GM18520 (cell line): ENCODE data around the gene ANKS1A.
A peak's percentile ranks its signal among the peaks of the same experiment; 100 is the strongest.
"Not testable (repeated sequence)": the region's sequence is repeated elsewhere in the genome, so short reads cannot be mapped to it uniquely, and the experiment has no call there.

Experiments
- ATAC-seq: cut with Tn5 transposase; IDR thresholded peaks from one replicate; pipeline ENCODE4 v1.9.1; 2021; ENCODE audit not compliant: unreplicated experiment

The ANKS1A gene, protein sequence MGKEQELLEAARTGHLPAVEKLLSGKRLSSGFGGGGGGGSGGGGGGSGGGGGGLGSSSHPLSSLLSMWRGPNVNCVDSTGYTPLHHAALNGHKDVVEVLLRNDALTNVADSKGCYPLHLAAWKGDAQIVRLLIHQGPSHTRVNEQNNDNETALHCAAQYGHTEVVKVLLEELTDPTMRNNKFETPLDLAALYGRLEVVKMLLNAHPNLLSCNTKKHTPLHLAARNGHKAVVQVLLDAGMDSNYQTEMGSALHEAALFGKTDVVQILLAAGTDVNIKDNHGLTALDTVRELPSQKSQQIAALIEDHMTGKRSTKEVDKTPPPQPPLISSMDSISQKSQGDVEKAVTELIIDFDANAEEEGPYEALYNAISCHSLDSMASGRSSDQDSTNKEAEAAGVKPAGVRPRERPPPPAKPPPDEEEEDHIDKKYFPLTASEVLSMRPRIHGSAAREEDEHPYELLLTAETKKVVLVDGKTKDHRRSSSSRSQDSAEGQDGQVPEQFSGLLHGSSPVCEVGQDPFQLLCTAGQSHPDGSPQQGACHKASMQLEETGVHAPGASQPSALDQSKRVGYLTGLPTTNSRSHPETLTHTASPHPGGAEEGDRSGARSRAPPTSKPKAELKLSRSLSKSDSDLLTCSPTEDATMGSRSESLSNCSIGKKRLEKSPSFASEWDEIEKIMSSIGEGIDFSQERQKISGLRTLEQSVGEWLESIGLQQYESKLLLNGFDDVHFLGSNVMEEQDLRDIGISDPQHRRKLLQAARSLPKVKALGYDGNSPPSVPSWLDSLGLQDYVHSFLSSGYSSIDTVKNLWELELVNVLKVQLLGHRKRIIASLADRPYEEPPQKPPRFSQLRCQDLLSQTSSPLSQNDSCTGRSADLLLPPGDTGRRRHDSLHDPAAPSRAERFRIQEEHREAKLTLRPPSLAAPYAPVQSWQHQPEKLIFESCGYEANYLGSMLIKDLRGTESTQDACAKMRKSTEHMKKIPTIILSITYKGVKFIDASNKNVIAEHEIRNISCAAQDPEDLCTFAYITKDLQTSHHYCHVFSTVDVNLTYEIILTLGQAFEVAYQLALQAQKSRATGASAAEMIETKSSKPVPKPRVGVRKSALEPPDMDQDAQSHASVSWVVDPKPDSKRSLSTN

GRCh38 chr6:34888874-34889555, at the start of gene ANKS1A:
Gene ANKS1A, plus strand, starts transcription at chr6:34889255. Its CDS starts 148 bp downstream, at chr6:34889403.
- peak; percentile 35 for ATAC-seq

GRCh38 chr6:34839666-34840352, 49.2 kb upstream of the ANKS1A start:
- no peak for ATAC-seq

- ATAC-seq, result not testable (repeated sequence)
These were observed 40.0 kb upstream of the ANKS1A start for GRCh38 chr6:34849066-34849465.

GRCh38 chr6:34851361-34851760, 37.7 kb upstream of the ANKS1A start:
- no peak for ATAC-seq

DNA sequence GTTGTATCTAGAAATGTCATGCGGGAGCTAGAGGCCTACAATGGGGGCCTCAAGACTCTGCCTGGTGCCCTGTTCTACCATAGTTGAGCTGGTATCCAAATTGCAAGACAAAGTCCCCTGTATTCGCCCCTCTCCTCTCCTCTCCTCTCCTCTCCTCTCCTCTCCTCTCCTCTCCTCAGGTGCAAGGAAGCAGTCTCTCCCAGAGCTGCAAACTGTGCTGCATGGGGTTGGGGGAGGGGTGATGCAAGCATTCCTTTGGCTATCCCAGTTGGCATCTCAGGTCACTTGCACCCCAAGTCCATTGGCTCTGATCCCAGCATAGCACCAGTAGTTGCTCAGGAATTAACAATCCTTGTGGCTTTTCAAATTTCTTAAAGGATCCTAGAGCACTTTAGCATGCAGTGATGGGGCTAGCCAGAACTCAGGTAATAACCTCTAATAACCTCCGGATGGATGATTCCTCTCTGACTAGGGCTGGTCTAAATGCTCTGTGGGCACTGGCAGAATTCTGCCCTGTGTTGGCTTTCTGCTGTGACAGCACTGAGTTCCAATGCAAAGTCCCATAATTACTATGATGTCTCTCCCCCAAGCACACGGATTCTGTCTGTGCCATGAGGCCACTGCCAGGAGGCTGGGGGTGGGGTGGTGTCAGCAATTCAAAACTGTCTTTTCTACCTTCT, 36.5 kb upstream of the ANKS1A start:
- no peak for ATAC-seq

GRCh38 chr6:34855463-34855862, 33.6 kb upstream of the ANKS1A start:
- ATAC-seq, result no peak

- ATAC-seq, result no peak
These were observed 30.4 kb upstream of the ANKS1A start for GRCh38 chr6:34858681-34859080.

DNA sequence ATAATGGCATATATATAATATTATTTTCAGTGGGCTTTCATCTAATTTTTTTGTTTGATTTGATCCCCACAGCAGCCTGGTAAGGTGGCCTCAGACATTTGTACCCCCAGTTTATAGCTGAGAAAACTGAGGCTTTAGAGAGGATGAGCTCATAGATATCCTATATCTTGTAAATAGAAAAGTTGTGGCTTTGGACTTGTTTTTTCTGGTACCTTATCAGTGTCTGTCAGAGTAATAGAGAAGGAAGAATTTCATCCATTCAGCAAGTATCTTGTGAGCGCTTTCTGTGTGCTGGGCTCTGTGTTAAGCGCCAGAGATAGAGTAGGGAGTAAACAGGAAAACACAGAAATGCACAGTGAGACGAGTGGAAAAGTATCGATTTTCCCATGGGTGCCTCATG, 29.1 kb upstream of the ANKS1A start:
- ATAC-seq, result no peak

DNA sequence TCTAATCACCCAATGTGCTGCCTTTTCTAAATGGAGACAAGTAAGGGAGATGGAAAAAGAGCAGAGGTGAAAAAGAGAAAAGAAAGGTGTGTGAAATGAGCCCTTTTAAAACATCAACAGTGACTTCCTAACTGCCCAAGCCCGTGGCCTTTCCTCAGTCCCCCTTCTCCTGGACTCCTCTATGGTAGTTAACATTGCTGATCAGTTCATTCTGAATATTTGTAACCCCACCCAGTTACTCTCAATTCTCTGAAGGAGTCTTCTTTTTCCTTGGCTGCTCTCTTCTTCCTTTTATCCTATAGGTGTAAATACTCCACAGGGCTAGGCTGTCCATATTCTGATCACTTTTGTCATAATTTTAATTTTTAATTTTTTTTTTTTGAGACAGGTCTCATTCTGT, 28.3 kb upstream of the ANKS1A start:
- ATAC-seq, result no peak

GRCh38 chr6:34864007-34864406, 25.0 kb upstream of the ANKS1A start:
- ATAC-seq, result no peak

GRCh38 chr6:34865107-34865506, 23.9 kb upstream of the ANKS1A start:
- no peak for ATAC-seq

DNA sequence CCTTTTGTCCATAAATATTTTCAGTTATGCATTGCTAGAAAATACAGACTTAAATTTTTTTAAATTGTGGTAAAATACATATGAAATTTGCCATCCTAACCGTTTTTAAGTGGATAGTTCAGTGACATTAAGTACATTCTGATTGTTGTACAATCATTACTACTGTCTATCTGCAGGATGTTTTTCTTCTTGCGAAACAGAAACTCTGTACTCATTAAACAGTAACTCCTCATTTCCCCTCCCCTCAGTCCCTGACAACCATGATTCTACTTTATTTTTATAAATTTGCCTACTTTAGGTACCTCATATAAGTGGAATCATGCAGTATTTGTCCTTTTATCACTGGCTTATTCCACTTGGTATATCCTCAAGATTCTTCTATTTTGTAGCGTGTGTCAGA, 22.5 kb upstream of the ANKS1A start:
- ATAC-seq, result no peak

DNA sequence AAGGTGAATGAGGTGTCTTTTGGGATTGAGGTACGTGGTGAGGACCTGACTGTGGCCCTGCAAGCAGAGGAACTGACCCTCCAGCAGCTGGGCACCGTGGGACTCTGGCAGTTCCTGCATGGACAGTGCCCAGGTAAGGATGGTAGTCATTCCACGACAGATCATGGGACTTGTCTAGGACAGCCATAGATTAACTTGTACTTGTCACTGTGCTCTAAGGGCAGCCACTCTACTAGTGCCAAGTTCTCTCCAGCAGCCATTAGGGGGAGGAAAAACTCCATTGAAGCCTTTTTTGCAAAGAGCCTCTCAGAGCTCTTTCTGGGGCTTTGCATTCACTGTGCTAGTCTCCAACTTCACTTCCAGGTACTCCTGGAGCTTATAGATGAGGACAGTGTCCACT, 21.6 kb upstream of the ANKS1A start:
- no peak for ATAC-seq

DNA sequence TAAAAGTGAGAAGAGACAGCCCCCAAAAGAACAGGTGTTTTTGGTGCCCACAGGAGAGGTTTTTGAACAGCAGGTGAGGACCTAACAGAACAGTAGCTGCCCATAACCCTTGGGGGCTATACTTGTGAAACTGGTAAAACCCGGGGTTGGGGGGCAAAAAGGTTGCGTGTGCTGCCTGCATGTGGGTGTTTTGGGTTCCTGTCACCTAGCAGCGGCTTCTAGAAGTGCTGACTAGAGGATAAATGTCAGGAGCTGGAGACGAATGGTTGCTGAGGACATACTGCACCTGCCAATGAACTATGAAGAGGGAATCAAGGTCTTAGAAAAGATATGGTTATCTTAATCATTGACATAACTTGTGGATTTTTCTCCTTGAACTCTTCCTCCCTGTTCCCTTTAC, 17.2 kb upstream of the ANKS1A start:
- ATAC-seq, result no peak

DNA sequence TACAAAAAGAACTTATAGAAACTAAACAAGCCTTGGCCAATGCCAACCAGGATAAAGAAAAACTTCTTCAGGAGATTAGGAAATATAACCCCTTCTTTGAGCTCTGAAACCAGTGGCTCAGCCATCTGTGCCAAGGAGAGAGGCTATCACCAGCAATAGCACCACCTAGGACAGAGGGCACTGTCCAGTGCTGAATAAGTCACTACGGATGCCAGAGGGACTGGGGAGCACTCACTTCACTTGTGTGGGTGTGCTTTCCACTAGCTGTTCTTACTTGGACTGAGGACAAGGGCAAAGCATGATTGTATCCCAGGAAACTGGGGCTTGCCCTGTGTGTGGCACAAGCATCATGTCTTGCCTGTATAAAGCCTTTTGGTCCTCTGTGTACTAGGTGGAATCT, 16.7 kb upstream of the ANKS1A start:
- ATAC-seq, result no peak

- ATAC-seq, result no peak
These were observed 13.5 kb upstream of the ANKS1A start for GRCh38 chr6:34875292-34876213.

DNA sequence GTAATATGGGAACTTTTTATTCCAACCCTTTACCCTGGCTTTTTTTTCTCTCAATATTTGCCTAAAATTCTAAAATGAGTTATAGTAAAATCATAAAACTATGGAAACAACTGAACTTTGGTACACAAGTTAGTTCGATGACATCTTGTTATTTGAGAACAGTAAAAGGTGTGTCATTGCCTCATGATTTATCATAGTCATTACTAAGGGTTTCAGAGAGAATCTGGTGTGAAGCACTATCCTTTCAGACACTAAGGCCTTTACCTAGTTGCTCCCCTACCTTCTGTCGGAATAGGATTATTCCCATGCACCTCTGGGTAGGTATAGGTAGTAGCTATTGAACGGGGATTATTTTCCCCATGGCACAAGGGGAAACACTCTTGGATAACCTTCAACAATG, 12.6 kb upstream of the ANKS1A start:
- no peak for ATAC-seq

DNA sequence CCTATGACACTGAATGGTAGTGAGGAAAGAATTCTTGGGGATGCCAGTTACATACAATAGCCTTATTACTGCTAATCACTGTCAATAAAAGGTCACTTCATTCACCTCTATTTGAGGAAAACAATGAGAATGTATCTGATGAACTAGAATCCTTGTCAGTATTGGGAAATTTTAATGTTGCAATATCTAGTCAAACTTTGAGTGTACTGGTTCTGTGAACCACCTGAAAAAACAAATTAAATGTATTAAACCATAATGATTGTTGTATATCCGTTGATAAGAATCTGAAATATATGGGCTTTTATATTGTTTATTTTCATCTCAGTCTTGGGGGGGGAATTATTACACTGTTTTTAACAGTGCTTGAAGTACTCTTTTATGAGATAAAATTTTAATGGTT, 11.8 kb upstream of the ANKS1A start:
- no peak for ATAC-seq
